GM12872 (cell line): ENCODE results near the gene CNIH3.

Source experiments
- TF ChIP-seq, protein P1 (sequence below): IDR thresholded peaks from 3 replicates; pipeline ENCODE4 v1.5.1; 2011; ENCODE audit warnings: low read depth, mild to moderate bottlenecking, low read length, moderate library complexity; ENCODE audit not compliant: insufficient read depth

Gene CNIH3

GRCh38 chr1:224762046-224762445, 145.9 kb downstream of the CNIH3 start:
- TF ChIP-seq, protein P1, sequence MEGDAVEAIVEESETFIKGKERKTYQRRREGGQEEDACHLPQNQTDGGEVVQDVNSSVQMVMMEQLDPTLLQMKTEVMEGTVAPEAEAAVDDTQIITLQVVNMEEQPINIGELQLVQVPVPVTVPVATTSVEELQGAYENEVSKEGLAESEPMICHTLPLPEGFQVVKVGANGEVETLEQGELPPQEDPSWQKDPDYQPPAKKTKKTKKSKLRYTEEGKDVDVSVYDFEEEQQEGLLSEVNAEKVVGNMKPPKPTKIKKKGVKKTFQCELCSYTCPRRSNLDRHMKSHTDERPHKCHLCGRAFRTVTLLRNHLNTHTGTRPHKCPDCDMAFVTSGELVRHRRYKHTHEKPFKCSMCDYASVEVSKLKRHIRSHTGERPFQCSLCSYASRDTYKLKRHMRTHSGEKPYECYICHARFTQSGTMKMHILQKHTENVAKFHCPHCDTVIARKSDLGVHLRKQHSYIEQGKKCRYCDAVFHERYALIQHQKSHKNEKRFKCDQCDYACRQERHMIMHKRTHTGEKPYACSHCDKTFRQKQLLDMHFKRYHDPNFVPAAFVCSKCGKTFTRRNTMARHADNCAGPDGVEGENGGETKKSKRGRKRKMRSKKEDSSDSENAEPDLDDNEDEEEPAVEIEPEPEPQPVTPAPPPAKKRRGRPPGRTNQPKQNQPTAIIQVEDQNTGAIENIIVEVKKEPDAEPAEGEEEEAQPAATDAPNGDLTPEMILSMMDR: no peak

DNA sequence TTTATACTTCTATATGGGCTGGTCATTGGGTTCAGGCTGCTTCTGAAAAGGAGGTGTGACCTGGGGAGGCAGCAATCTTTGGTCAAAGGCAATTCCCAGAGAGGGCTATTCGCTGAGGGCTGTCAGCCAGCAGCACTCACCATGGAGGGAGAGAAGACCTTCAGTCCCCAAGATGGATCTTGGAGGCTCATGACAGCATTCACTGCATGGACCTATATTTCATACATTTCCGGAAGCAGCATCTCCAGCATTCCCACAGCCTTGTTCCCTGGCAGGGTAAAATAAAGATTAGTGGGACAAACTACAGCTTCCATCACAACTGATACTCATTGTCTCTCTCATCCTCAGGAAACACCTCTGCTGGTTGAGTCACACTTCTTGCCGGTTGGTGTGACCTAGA, 146.6 kb downstream of the CNIH3 start:
- TF ChIP-seq, protein P1: no peak

GRCh38 chr1:224763126-224763775, 147.1 kb downstream of the CNIH3 start:
- TF ChIP-seq, protein P1: no peak

- TF ChIP-seq, protein P1: no peak
These were observed 150.1 kb downstream of the CNIH3 start for GRCh38 chr1:224766266-224766665.

DNA sequence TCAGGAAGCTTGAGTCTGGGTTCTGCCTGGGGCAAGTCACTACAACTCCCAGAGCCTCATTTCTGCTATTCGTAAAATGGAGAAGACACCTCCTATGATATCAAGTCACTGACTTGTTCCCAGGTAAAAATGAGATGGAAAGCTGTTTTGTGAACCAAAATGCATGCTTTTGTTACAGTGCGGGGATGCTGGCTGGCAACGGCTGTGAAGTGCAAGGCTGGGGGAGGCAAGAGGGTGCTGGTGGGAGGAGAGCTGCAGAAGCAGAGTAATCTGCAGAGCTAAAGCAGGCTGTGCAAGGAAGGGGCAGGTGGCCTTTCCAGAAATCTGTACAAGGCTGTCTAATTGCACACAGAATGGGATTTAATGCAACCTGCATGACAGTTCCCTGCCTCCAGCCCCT, 150.9 kb downstream of the CNIH3 start:
- TF ChIP-seq, protein P1: no peak

GRCh38 chr1:224767676-224768075, 151.6 kb downstream of the CNIH3 start:
- TF ChIP-seq, protein P1: no peak

DNA sequence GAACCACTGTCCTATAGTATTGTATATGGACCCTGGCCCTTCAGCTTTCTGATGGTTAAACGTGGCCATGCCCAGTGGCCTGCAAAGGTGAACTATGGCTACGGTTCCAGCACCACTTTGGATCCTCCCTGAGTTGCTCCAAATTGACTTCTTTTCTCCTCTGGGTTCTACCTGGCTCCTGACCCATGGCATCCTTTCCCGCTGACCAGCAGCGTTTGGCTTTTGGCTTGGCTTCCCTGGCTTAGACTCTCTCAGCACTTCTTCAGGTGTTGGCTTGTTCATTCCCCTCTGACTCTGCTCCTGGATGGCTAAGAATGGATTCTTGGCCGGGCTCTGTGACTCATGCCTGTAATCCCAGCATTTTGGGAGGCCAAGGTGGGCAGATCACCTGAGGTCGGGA, 152.9 kb downstream of the CNIH3 start:
- TF ChIP-seq, protein P1: no peak
